Stromal cell of bone marrow (primary cell): ENCODE measurements around the gene GABBR2.

Experiments used
- DNase-seq: peaks from one replicate; pipeline ENCODE4 v3.0.0-alpha.2; 2012; ENCODE audit warnings: low read depth

The GABBR2 gene

DNA sequence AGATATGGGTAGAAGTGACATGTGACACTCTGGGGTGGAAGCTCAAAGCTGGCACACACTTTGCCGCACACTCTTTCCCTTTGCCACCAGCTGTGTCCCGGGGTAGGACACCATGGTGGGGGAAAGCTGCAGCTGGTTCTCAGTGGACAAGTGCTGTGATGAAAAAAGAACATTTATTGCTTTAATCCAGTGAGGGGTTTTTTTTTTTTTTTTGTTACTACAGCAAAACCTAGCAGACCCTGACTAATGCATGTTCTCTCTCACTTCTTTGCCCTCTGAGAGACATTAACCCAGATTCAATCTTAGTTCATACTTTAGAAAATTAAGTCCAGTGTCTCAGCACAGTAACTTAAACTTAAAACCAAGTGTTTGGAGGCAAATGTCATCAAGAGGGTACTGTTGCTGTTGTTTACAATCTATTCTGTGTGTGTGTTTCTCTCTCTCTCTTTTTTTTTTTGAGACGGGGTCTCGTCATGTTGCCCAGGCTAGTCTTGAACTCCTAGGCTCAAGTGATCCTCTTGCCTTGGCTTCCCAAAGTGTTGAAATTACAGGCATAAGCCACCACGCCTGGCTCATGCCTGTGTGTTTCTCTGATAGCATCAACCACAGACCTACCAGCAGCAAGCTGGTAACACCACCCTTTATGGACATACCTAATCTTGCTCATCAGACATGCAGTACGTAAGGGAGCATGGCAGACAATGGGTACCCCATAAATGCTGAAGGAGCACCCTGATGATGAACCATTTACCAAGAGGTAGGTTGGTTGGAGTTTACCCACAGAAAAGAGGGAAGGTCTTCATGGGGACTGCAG is 368.5 kb downstream of the GABBR2 start:
- no peak for DNase-seq

- DNase-seq = no peak
These were observed 373.1 kb downstream of the GABBR2 start for GRCh38 chr9:98335661-98336060.

DNA sequence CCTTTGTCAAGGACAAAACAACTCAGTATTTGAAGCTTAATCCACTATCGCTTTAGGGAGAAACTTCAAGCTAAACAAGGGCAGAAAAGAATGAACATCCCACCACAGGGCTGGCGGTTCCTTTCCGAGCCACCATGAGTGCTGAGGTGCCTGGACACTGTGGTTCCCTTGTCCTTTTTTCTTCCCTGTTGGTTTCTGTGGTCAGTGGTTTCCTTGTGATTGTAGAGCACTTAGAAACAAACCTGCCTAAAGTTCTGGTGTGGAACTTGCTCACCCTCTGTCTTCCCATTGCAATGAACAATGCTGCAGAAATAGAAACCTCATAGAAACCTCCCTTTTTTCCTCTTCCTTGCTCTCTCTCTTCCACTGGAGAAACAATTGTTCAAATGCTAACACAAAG is 373.9 kb downstream of the GABBR2 start:
- no peak for DNase-seq

DNA sequence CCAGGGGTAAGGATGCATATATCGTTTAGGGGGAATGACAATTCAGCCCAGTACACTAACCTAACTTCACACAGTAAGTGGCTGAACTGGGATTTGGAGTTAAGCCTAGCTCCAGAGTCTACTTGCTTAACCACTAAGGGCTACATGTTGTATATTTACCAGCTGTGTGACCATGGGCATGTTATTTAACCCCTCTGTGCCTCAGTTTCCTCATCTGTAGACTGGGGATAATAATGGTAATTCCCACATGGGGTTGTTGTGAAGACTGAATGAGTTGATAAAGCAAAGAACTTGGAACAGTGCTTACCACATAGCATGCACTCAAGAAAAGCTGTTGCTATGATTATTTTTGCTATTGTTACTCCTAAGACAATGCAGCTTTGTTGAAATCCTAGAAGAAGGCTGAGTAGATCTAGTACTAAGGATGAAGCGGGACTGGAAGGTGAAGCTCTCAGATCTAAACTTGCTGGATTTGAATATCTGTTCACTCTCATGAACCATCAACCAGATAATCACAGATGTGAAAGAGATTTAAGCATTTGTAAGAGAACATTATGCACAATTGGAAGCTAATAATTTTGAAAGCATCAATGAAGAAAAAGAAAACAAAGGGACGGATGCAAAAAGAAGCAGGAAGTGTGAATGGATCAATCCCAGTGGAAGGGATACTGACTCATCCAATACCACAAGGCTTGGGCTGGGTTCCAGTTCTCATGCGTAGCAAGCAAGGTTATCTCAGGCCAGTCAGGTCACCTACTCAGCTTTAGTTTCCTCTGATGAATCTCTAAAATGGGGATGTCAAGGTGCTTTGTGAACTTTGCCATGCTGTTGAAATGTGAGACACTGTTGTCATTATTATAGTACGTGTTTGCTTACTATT is 374.8 kb downstream of the GABBR2 start:
- peak; percentile 60 for DNase-seq

- no peak for DNase-seq
These were observed 376.3 kb downstream of the GABBR2 start for GRCh38 chr9:98332405-98332831.

DNA sequence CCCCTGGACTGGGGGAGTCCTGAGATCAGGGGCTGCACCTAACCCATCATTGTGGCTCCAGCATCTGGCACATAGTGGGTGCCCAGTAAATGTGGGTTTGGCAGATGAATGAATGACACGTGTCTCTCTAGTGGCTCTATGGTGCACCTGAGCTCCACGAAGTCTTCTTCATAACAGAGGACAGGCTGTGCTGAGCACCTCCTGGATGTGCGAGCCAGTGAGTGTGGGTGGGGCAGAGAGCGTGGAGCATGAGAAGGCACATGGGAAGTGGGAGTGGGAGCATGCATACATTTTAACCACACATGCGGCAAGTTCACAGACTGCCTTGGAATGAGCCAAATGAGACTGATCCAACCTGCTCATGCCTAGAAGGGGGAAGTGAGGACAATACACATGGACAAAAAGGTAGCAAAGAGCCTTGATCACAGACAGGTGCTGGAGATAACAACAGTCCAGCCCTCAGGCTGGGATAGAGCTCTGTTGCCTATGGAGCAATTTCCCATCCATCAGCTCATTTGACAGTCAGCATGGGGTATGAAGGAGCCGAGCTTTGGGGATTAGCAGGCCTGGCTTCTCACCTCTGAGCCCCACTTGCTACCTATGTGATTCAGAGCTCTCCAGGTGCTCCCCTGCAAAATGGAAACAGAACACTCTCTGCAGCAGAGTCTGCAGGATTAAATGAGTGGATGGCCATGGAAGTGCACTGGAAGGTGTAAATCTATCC is 377.0 kb downstream of the GABBR2 start:
- DNase-seq = no peak

DNA sequence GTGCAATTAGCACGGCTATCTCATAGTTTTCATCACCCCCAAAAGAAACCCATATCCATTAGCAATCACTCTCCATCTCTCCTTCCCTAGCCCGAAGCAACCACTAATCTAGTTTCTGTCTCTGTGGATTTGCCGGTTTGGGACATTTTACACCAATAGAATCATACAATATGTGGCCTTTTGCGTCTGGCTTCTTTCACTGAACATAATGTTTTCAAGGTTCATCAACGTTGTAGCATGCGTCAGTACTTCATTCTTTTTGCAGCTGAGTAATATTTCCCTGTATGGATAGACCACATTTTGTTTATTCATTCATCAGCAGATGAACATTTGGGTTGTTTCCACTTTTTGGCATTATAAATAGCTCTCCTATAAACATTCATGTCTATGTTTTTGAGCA is 377.9 kb downstream of the GABBR2 start:
- no peak for DNase-seq

DNA sequence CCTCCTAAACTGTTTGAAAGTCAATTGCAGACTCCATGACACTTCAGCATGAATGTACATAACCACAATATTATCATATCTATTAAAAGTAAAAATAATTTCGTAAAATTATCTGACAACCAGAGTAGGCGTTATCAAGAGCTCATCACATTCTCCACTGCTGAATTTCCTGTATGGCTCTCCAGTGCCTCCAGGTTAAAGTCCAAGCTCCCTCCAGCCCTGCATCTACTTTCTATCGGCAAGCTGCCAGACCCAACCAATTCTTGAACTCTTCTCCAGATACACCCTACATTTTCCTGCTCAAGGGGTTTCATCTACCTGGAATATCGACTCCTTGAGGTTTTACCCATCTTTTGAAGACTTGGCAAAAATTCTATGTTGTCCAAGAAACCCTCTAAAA is 378.8 kb downstream of the GABBR2 start:
- DNase-seq = no peak

GRCh38 chr9:98329281-98329680 is 379.5 kb downstream of the GABBR2 start:
- DNase-seq = no peak

DNA sequence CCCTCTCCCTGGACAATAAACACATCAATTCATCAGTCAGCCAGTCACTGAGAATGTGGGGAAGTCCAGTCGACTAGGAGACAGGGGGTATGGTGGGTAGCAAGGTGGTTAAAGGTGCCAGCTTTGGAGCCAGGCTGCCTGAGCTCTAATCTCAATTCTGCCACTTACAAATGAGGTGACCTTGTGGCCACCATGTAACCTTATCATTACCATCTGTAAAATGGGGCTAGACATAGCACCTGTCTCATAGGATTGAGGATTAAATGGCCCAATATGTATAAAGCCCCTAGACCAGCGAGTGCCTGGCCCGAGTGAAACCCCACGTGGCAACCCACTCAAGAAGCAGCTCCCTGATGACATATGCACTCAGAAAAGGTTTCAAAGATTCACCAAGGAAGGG is 380.0 kb downstream of the GABBR2 start:
- no peak for DNase-seq

GRCh38 chr9:98328141-98328540 is 380.6 kb downstream of the GABBR2 start:
- no peak for DNase-seq

DNA sequence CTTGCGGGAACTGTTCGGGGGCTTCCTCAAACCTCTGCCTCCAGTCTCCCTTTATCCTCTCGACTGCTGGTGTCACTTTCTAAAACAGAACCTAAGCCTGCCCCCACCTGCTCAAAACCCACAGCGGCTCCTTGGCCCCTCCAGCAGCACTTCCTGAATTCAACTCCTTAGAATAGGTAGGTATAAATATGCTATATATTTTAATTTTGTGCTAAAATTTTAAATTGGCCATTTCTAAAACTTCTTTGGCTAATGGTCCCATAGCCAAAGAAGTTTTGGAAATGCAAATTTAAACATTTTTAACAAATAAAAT is 381.5 kb downstream of the GABBR2 start:
- DNase-seq = no peak

DNA sequence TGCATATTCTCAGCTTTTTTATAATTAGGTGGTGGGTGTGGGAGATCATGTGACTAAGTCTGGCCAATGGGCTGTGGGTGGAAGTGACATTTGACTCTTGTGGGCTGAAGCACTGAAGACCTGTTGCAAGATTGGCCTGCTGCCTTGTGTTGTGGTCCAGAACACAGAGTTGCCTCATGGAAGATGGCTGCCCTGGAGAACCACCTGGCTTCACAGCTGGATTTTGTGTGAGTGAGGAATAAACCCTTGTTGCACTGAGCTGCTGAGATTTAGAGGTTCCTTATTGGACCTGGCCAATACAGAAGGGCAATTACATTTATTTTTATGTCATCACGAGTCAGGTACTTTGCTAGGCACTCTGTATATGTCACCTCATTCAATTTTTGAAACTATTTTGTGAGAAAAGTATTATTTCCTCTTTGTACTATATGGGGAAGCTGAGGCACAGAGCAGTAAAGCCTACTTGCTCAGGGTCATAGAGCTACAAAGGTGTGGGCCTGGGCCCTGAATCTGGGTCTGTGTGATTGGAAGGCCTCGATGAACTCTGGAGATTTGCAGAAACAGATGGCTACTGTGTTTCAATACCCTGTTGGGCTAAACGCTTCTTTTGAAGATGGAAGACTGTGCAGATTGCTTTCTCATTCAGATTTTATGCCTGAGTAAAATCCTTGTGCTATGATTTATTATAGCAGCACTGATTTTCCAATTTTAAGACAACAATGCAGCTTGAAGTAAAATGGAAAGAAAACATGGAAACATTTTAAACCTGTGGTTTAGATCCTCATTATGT is 382.1 kb downstream of the GABBR2 start:
- no peak for DNase-seq

- no peak for DNase-seq
These were observed 383.9 kb downstream of the GABBR2 start for GRCh38 chr9:98324801-98325200.

GRCh38 chr9:98323831-98324135 is 385.0 kb downstream of the GABBR2 start:
- DNase-seq = no peak

GRCh38 chr9:98323051-98323830 is 385.5 kb downstream of the GABBR2 start:
- DNase-seq = no peak

DNA sequence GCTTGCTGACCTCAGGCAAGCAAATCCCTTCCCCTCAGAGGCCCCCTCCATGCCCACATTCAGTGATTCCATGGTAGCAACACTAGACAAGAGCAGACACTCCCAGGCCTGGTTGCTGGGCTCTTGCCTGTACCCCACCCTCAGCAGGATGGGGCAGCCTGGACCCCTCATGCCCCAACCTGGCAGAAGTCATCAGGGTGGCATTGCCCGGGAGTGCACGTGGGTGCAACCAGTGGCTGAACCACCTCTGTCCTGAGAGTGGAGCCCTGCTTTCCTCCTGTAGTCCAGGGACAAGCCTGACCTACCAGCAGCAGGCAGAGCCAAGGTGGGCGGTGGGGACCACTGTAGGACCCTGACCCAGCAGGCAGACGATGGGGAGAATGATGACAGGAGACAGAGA is 387.5 kb downstream of the GABBR2 start:
- DNase-seq = no peak

DNA sequence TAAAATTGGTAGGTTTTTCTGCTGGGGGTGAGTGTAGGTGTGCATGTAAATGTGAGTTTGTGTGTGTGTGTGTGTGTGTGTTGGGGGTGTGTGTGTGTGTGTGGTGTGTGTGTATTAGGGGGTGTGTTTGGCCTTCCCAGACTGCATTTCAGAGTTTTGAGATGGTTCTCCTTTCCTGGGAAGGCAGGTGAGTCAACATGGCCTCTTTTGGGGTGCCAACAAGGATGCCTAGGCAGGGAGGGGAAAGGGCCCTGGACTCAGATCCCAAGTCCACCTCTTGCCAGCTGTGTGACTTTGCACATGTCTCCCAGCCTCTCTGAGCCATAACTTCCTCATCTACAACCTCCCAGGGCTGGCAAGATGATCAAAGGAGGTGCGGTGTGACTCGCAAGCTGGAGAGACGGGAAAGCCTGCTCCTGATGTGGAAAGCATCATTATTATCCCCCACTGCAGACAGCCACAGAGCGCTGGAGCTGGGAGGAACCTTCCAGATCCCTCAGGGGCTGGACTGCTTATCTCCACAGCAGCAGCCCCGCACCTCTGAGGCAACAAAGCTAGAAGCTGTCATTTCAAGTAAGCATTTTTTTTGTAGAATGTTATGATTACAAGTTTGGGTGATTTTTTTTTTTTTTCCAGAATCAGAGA is 389.8 kb downstream of the GABBR2 start:
- peak; percentile 28 for DNase-seq

DNA sequence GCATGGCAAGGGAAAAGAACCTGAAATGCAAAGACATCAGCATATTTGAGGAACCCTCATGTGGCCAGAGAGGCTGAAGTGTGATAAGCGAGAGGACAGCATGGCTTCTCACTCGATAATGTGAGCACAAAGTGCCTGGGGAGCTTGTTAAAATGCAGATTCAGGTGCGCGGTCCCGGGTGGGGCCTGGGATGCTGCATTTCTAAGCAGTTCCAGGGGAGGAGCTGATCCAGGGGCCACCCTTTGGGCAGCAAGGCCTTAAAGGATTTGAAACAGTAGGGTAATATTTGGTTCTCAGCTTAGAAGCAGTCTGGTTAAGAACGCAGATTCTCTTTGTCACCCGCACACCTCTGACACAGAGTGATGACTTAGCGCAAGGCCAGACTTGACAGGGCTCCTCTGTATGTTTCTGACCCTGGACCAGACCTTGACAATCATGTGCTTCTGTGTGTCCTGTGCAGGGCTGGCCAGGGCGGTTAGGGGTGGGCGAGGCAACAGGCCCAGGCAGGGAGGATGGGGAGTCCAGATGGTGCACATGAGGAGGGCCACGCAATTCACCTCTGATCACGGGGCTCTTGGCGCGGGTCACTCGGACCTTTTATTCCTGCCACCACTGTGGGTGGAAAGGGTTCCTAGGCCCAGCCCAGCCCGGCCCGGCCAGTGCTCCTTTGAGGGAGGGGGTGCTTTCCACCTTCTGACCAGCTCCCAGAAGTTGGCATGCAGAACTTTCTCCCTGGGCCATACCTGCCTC is 390.5 kb downstream of the GABBR2 start:
- DNase-seq = no peak
